GM12891 (cell line): ENCODE results near the gene FBXL2.
"Not testable (repeated sequence)": the region's sequence is repeated elsewhere in the genome, so short reads cannot be mapped to it uniquely, and the experiment has no call there.

ENCODE experiments used
- POLR2A ChIP-seq: IDR thresholded peaks from 2 replicates; pipeline ENCODE4 v1.6.1; 2011; ENCODE audit warnings: low read depth, low read length, control low read depth
- POLR2AphosphoS5 ChIP-seq: IDR thresholded peaks from 2 replicates; pipeline ENCODE4 v1.6.1; 2011; ENCODE audit warnings: low read depth, low read length, control low read depth

GRCh38 chr3:33410816-33411215 is 133.6 kb downstream of the FBXL2 start:
- not testable (repeated sequence) for TF ChIP-seq POLR2A, POLR2AphosphoS5
